Prostate gland (tissue), 2 donors: ENCODE data around the gene MED27.

Source experiments
- POLR2A ChIP-seq: fragments of 450-650 bp; IDR thresholded peaks from one replicate; pipeline ENCODE4 v1.6.1; 2016; ENCODE audit warnings: antibody characterized with exemption, mild to moderate bottlenecking
- POLR2AphosphoS5 ChIP-seq: sonication (generic); formaldehyde crosslinking; IDR thresholded peaks from one replicate; pipeline ENCODE4 v1.6.1; 2017; ENCODE audit warnings: antibody characterized with exemption
- TF ChIP-seq, protein P1 (sequence below), 4 experiments: fragments of 200-600 bp in 2 of 4; fragments of 450-650 bp in 2 of 4; sonication (generic) in 2 of 4; IDR thresholded peaks; 1 replicate in 3 of 4; 2 replicates in 1 of 4; pipeline ENCODE4 v1.5.1; 2016 to 2019; ENCODE audit warnings: antibody characterized with exemption in 4 of 4, mild to moderate bottlenecking in 2 of 4, moderate library complexity in 2 of 4

DNA sequence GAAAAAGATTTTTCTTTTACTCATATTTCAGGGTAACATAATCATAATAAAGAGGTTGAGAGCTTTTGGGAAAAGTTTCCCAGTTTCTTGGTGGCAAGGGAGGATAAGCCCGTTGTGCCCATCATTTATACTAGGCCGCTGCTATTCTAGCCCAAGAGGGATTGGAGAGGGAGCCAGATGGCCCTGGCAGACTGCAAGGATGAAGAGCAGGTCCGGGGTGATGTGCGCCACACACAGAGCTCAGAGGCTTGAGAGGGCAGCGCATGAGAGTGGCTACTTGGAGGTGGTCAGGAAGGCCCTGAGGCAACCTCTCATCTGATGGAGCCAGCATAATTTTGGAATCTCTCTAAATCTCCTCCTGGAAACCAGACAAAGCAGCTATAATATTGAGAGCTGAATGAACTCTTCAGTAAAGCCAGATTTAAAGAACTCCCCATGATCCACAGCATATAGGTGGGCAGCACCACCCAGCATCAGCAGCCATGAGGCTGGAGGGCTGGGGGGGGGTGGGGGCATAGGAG is 110.1 kb downstream of the MED27 start:
- TF ChIP-seq POLR2A (no peak), POLR2AphosphoS5 (no peak)
- TF ChIP-seq, protein P1, sequence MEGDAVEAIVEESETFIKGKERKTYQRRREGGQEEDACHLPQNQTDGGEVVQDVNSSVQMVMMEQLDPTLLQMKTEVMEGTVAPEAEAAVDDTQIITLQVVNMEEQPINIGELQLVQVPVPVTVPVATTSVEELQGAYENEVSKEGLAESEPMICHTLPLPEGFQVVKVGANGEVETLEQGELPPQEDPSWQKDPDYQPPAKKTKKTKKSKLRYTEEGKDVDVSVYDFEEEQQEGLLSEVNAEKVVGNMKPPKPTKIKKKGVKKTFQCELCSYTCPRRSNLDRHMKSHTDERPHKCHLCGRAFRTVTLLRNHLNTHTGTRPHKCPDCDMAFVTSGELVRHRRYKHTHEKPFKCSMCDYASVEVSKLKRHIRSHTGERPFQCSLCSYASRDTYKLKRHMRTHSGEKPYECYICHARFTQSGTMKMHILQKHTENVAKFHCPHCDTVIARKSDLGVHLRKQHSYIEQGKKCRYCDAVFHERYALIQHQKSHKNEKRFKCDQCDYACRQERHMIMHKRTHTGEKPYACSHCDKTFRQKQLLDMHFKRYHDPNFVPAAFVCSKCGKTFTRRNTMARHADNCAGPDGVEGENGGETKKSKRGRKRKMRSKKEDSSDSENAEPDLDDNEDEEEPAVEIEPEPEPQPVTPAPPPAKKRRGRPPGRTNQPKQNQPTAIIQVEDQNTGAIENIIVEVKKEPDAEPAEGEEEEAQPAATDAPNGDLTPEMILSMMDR (IDR thresholded peaks at IDR 0.05) = no peak
